NOMO-1 treated with DMSO at 0.1 percent for 48 hours (cell line): ENCODE measurements around the gene FAM50B.

ENCODE experiments used
- DNase-seq: peaks from one replicate; lab custom pipeline; 2025; ENCODE audit not compliant: unreplicated experiment; lab: John Stamatoyannopoulos, UW

The FAM50B gene

GRCh38 chr6:3848925-3849605 is at the start of gene FAM50B:
Gene FAM50B (plus strand): TSS chr6:3849373. CDS start chr6:3849812, 439 bp downstream.
- DNase-seq: peak; percentile 48

- DNase-seq: no peak
Measured at GRCh38 chr6:3799719-3800118, 49.5 kb upstream of the FAM50B start.

- no peak for DNase-seq
Measured at GRCh38 chr6:3800850-3801591, 48.2 kb upstream of the FAM50B start.

GRCh38 chr6:3801960-3802359 is 47.2 kb upstream of the FAM50B start:
- no peak for DNase-seq

- no peak for DNase-seq
Measured at GRCh38 chr6:3803627-3804468, 45.3 kb upstream of the FAM50B start.

GRCh38 chr6:3804964-3805363 is 44.2 kb upstream of the FAM50B start:
- no peak for DNase-seq

- DNase-seq: no peak
Measured at GRCh38 chr6:3805448-3806123, 43.6 kb upstream of the FAM50B start.

GRCh38 chr6:3806169-3806922 is 42.8 kb upstream of the FAM50B start:
- DNase-seq: no peak

GRCh38 chr6:3808199-3808598 is 41.0 kb upstream of the FAM50B start:
- DNase-seq: no peak

- DNase-seq: no peak
Measured at GRCh38 chr6:3808759-3809514, 40.2 kb upstream of the FAM50B start.

- DNase-seq: no peak
Measured at GRCh38 chr6:3809515-3809891, 39.7 kb upstream of the FAM50B start.

- no peak for DNase-seq
Measured at GRCh38 chr6:3809982-3810381, 39.2 kb upstream of the FAM50B start.

GRCh38 chr6:3811191-3811590 is 38.0 kb upstream of the FAM50B start:
- no peak for DNase-seq

- DNase-seq: no peak
Measured at GRCh38 chr6:3812596-3812995, 36.6 kb upstream of the FAM50B start.

- no peak for DNase-seq
Measured at GRCh38 chr6:3813150-3813780, 35.9 kb upstream of the FAM50B start.

GRCh38 chr6:3813918-3814317 is 35.3 kb upstream of the FAM50B start:
- DNase-seq: no peak

- no peak for DNase-seq
Measured at GRCh38 chr6:3814539-3814938, 34.6 kb upstream of the FAM50B start.

GRCh38 chr6:3816251-3816650 is 32.9 kb upstream of the FAM50B start:
- DNase-seq: no peak
